ENCODE data around the gene SLC35F6.

Gene SLC35F6

DNA sequence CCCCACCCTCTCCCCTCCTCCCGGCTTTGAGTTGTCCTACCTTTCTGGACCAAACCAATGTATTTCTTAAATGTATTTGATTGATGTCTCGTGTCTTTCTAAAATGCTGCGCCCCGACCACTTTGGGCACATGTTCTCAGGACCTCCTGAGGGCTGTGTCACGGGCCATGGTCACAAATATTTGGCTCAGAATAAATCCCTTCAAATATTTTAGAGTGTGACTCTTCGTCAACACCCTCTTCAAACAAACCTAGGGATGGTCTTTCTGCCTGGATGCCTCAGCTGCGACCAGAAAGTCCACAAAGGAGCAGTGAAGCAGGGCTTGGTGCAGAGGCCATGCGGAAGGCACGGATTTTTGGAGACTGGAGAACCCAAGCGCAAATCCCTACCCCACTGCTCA, 1.1 kb upstream of the SLC35F6 start:
- Histone ChIP-seq H4K20me1 (ENCODE audit: low read depth, low read length) (no peaks in the 10 kb centered on the region), H3K27me3 (ENCODE audit: low read length) (no peaks in the 10 kb centered on the region), H3K36me3 (ENCODE audit: low read length) (no peaks in the 10 kb centered on the region), H3K4me3 (ENCODE audit: insufficient read depth, low read length, poor library complexity, severe bottlenecking) (no peak overlapping the region), H2AFZ (ENCODE audit: low read depth, low read length, severe bottlenecking) (no peak overlapping the region), H3F3A (ENCODE audit: insufficient read depth) (no peaks in the 10 kb centered on the region), H3K9ac (ENCODE audit: low read length) (no peak overlapping the region), H3K9me3 (ENCODE audit: insufficient read depth, low read length) (no peaks in the 10 kb centered on the region), H3K4me2 (ENCODE audit: low read depth, low read length, poor library complexity, severe bottlenecking) (no peak overlapping the region), H3K9me2 (replicated peaks; ENCODE audit: insufficient read depth, low read length) (no peaks in the 10 kb centered on the region), H3K79me2 (ENCODE audit: insufficient read depth, low read length) (peaks cover 18% of the 10 kb centered on the region), H3K27ac (ENCODE audit: low read depth, low read length) (no peak overlapping the region)
- TF ChIP-seq EZH2phosphoT487 (conservative IDR thresholded peaks at IDR 0.05; ENCODE audit: low read length), result no peak
- TF ChIP-seq, protein P1, sequence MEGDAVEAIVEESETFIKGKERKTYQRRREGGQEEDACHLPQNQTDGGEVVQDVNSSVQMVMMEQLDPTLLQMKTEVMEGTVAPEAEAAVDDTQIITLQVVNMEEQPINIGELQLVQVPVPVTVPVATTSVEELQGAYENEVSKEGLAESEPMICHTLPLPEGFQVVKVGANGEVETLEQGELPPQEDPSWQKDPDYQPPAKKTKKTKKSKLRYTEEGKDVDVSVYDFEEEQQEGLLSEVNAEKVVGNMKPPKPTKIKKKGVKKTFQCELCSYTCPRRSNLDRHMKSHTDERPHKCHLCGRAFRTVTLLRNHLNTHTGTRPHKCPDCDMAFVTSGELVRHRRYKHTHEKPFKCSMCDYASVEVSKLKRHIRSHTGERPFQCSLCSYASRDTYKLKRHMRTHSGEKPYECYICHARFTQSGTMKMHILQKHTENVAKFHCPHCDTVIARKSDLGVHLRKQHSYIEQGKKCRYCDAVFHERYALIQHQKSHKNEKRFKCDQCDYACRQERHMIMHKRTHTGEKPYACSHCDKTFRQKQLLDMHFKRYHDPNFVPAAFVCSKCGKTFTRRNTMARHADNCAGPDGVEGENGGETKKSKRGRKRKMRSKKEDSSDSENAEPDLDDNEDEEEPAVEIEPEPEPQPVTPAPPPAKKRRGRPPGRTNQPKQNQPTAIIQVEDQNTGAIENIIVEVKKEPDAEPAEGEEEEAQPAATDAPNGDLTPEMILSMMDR (IDR thresholded peaks at IDR 0.05; ENCODE audit: insufficient read depth, low read length, poor library complexity, severe bottlenecking), result no peak

DNA sequence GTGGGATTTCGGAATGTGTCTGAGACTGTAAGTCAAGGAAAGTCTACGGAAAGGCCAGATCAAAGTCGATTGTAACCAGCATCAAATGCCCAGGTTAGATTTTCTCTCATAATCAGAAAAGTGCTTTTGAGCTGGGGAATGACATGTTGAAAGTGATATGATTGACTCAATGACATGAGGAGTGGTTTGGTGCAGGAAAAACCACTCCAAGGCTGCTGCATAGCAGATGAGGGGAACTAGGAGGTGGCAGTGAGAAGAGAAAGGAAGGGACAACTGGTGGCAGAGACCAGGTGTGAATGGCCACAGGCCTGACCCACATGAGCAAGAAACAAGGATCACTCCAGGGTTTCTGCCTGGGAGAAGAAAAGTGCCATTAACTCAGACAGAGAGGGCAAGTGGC, 822 bp downstream of the SLC35F6 start:
- Histone ChIP-seq H2AFZ (ENCODE audit: low read depth, low read length, severe bottlenecking) (peak overlapping the region; percentile 93), H3K36me3 (ENCODE audit: low read length) (no peaks in the 10 kb centered on the region), H3K4me2 (ENCODE audit: low read depth, low read length, poor library complexity, severe bottlenecking) (peak overlapping the region; percentile 67), H3K27me3 (ENCODE audit: low read length) (no peaks in the 10 kb centered on the region), H4K20me1 (ENCODE audit: low read depth, low read length) (no peaks in the 10 kb centered on the region), H3K79me2 (ENCODE audit: insufficient read depth, low read length) (peaks cover 27% of the 10 kb centered on the region), H3F3A (ENCODE audit: insufficient read depth) (no peaks in the 10 kb centered on the region), H3K27ac (ENCODE audit: low read depth, low read length) (no peak overlapping the region), H3K9me2 (replicated peaks; ENCODE audit: insufficient read depth, low read length) (no peaks in the 10 kb centered on the region), H3K9ac (ENCODE audit: low read length) (peak overlapping the region; percentile 91), H3K9me3 (ENCODE audit: insufficient read depth, low read length) (no peaks in the 10 kb centered on the region), H3K4me3 (ENCODE audit: insufficient read depth, low read length, poor library complexity, severe bottlenecking) (peak overlapping the region; percentile 82)
- TF ChIP-seq, protein P1 (IDR thresholded peaks at IDR 0.05; ENCODE audit: insufficient read depth, low read length, poor library complexity, severe bottlenecking), result no peak
- TF ChIP-seq EZH2phosphoT487 (conservative IDR thresholded peaks at IDR 0.05; ENCODE audit: low read length), result no peak

DNA sequence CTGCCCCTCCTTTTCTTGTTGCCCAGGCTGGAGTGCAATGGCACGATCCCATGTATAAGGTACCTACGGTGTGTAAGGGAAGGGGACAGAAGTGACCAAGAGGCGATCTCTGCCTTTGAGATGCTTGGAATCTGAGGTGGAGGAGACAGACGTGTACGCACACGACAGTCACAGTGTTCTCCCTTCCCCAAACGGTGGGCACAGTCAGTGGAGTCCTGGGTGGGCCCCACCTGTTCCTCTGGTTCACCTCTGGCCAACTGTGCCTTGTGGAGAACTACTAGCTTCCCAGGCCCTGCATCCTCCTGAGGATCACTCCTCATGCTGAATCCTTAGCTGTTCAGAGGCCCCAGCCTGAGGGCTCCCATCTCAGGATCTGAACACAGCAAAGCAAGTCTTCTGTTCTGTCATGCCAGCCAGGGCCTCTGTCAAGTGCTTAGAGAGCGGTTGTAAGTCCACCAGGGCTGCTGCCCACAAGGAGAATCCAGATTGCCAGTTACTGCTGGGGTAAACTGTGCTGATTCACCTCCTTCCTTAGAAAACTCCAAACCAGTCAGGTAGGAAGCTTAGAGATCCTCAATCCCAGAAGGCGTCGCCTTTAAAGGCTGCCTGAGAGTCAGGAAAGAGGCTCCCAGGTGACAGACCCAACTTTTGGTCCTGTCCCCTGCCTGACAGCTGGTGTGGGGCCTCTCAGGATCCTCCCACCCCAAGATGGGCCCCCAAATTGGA, 1.6 kb downstream of the SLC35F6 start:
- H3K79me2 ChIP-seq (ENCODE audit: insufficient read depth, low read length), result peaks cover 31% of the 10 kb centered on the region
- H3K9me2 ChIP-seq (replicated peaks; ENCODE audit: insufficient read depth, low read length), result no peaks in the 10 kb centered on the region
- no peaks in the 10 kb centered on the region for H4K20me1 ChIP-seq (ENCODE audit: low read depth, low read length)
- H2AFZ ChIP-seq (ENCODE audit: low read depth, low read length, severe bottlenecking), result no peak overlapping the region
- H3F3A ChIP-seq (ENCODE audit: insufficient read depth), result no peaks in the 10 kb centered on the region
- H3K27ac ChIP-seq (ENCODE audit: low read depth, low read length), result no peak overlapping the region
- H3K4me3 ChIP-seq (ENCODE audit: insufficient read depth, low read length, poor library complexity, severe bottlenecking), result peak overlapping the region; percentile 82
- no peaks in the 10 kb centered on the region for H3K27me3 ChIP-seq (ENCODE audit: low read length)
- H3K9ac ChIP-seq (ENCODE audit: low read length), result peak overlapping the region; percentile 91
- no peaks in the 10 kb centered on the region for H3K36me3 ChIP-seq (ENCODE audit: low read length)
- no peaks in the 10 kb centered on the region for H3K9me3 ChIP-seq (ENCODE audit: insufficient read depth, low read length)
- H3K4me2 ChIP-seq (ENCODE audit: low read depth, low read length, poor library complexity, severe bottlenecking), result peak overlapping the region; percentile 67
- TF ChIP-seq, protein P1 (IDR thresholded peaks at IDR 0.05; ENCODE audit: insufficient read depth, low read length, poor library complexity, severe bottlenecking), result no peak
- TF ChIP-seq EZH2phosphoT487 (conservative IDR thresholded peaks at IDR 0.05; ENCODE audit: low read length), result no peak

All from SU-DHL-6 (cell line).